NCI-H2227 (cell line): ENCODE measurements around the gene TSHZ1.

Experiments used
- DNase-seq: peaks from one replicate; lab custom pipeline; 2025; ENCODE audit not compliant: unreplicated experiment; lab: John Stamatoyannopoulos, UW

The TSHZ1 gene

DNA sequence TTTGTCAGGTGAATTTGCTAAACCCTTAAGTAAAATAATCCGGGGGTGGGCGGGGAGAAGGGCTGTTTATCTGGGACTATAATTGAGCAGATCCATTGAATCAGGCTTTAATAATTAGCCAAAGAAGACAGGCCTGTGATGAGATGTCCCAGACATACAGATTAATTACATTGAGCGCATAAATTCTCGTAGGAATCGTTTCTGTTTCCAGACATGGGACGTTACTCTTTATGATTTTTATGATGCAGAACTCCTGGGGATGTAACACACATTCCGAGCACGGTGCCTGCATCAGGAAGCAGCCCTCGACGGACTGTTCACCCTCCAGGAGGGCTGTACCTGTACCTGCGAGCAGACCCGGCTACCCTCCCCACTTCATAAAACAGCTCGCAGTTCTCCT, 128.0 kb downstream of the TSHZ1 start:
- no peak for DNase-seq
